ENCODE data around the gene FUT4.
"Not testable (repeated sequence)": the region's sequence is repeated elsewhere in the genome, so short reads cannot be mapped to it uniquely, and the experiment has no call there.

FUT4 gene

DNA sequence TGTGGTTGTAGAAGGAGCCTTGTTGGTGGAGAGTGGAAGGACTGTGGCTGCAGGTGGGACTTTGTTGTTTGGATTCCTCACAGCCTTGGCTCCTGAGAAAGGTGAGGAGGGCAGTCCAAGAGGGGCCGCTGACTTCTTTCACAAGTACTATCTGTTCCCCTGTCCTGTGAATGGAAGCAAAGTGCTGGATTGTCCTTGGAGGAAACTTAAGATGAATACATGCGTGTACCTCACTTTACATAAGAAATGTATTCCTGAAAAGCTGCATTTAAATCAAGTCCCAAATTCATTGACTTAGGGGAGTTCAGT, 2.4 kb downstream of the FUT4 start:
- no peak for DNase-seq (ENCODE audit: extremely low read depth, low read depth)
- TF ChIP-seq, protein P1, sequence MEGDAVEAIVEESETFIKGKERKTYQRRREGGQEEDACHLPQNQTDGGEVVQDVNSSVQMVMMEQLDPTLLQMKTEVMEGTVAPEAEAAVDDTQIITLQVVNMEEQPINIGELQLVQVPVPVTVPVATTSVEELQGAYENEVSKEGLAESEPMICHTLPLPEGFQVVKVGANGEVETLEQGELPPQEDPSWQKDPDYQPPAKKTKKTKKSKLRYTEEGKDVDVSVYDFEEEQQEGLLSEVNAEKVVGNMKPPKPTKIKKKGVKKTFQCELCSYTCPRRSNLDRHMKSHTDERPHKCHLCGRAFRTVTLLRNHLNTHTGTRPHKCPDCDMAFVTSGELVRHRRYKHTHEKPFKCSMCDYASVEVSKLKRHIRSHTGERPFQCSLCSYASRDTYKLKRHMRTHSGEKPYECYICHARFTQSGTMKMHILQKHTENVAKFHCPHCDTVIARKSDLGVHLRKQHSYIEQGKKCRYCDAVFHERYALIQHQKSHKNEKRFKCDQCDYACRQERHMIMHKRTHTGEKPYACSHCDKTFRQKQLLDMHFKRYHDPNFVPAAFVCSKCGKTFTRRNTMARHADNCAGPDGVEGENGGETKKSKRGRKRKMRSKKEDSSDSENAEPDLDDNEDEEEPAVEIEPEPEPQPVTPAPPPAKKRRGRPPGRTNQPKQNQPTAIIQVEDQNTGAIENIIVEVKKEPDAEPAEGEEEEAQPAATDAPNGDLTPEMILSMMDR (IDR thresholded peaks at IDR 0.05; ENCODE audit: low read depth, low read length), result no peak

DNA sequence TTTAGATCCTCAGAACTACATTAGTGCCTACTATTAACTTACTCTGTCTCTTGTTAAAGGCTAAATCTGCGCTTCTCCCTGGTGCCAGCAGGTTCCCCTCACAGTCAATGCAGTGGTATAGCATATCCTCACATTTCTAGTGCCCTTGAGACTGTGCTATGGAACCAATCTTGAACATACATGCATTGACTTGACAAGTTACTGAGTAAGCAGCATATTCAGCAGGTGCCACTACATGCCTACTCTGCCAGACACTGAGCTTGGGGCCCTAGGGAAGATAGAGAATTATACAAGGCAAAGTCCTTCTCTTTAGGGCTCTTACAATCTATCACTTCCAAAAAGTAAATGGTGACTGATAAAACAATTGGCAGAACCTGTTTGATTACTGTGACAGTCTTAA, 3.2 kb downstream of the FUT4 start:
- DNase-seq (ENCODE audit: extremely low read depth, low read depth), result no peak
- TF ChIP-seq, protein P1 (IDR thresholded peaks at IDR 0.05; ENCODE audit: low read depth, low read length), result no peak

DNA sequence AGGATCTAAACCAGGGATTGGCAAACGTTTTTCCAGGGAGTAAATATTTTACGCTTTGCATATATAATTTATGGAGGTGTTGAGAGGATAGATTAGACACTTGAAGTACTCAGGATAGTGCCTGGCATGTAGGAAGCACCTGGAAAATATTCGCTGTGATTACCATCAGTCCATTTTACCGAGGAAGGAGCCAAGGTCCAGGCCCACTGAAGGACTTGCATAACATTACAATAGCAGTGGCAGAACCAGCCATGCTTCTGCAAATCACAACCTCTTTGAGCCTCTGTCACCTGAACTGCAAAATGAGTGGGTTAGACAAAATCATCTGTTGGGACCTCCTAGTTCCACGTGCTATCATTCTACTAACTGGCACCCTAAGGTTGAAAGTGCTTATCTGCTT, 5.4 kb downstream of the FUT4 start:
- DNase-seq (ENCODE audit: extremely low read depth, low read depth), result no peak

DNA sequence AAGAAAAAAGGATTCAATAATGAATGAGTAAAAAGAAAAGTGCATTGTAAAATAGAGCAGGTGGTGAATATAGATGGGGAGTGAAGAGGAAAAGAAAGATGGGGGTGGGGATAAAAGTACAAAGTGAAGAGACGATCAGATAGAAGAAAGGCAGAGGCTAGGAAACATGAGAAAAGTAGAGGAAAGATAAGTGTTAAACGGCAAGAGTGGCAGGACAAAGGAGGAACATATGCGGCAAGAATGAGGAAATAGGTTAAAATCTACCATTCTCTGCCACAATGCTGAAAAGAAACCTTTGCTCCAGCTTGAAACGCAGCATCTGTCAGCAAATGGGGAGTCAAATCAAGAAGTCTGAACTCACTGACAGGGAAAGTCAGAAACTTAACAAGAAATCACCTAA, 6.8 kb downstream of the FUT4 start:
- DNase-seq (ENCODE audit: extremely low read depth, low read depth), result no peak
- TF ChIP-seq, protein P1 (IDR thresholded peaks at IDR 0.05; ENCODE audit: low read depth, low read length), result no peak

More for the DNA sequence above, 5.4 kb downstream of the FUT4 start:
- TF ChIP-seq, protein P1 (IDR thresholded peaks at IDR 0.05; ENCODE audit: low read depth, low read length), result no peak

DNA sequence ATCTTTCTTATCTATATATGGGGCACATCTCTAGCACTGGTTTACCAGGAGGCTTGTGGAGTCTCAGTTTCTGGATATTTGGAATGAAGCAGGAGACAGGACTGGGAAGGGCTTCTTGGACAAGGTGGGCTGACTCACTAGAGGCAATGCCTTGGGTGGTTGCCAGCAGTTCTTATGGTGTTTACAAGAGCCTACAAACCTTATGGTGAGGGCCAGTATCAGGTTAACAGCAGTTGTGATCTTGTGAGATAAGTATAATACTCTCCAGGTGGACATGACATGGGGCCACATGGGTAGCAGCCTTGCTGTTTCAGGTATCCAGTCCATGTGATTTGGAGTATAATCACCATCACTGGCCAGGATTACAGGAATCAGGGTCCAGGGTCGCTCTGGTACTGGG, 10.2 kb downstream of the FUT4 start:
- no peak for DNase-seq (ENCODE audit: extremely low read depth, low read depth)
- TF ChIP-seq, protein P1 (IDR thresholded peaks at IDR 0.05; ENCODE audit: low read depth, low read length), result no peak

DNA sequence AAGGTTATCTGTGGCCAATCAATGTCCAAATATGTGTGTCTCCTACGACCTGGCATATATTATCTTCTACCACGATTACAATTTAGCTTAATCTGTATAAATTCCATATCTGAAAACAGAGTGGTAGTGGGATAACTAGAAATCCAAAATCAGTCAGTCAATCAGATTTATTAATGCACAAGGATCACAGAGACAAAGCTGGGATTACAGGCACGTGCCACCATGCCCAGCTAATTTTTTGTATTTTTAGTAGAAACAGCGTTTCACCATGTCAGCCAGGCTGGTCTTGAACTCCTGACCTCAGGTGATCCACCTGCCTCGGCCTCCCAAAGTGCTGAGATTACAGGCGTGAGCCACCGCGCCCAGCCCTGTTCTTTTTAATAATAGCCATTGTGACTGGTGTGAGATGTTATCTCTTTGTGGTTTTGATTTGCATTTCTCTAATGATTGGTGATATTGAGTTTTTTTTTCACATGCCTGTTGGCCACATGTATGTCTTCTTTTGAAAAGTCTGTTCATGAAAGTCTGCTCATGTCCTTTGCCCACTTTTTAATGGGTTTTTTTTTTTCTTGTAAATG, 12.1 kb downstream of the FUT4 start:
- DNase-seq (ENCODE audit: extremely low read depth, low read depth), result not testable (repeated sequence)

DNA sequence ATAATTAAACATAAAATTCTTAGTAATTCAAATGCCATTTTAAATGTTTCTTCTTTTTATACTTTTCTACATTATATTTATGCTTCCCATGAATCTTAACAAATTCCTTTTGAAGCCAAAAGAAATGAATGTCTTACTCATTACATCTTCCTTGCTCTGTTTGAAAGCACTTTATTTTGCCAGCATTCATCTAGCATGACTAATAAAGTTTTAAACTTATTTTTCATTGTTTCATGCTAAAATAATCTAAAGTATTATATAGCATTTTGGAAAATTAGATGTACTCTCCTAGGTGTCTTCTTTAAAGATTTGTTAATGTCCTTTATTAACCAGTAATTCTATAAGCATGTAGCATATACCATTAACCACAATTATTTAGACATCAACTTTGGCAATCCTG, 13.7 kb downstream of the FUT4 start:
- TF ChIP-seq, protein P1 (IDR thresholded peaks at IDR 0.05; ENCODE audit: low read depth, low read length), result no peak

DNA sequence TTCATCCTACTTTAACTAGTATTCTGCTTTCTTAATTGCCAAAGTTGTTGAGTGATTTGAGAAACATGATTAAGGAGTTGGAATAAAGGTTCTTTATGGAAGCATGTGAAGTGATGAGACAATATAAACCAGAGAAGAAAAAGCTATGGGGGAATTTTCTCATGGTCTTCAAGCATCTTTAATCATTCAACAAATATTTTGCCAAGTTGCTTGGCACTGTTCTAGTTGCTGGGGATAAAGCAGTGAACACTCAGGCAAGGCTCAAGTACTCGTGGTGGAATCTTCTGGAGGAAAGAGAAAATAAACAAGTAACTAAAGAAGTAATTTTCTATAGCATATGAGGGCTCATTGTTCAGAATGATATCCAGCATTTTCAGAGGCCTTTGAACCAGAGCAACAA, 14.3 kb downstream of the FUT4 start:
- TF ChIP-seq, protein P1 (IDR thresholded peaks at IDR 0.05; ENCODE audit: low read depth, low read length), result no peak
- DNase-seq (ENCODE audit: extremely low read depth, low read depth), result no peak

More for the DNA sequence above, 13.7 kb downstream of the FUT4 start:
- DNase-seq (ENCODE audit: extremely low read depth, low read depth), result no peak

Data from AG09319 (cell line).